Activated CD4-positive, alpha-beta T cell treated with anti-CD3 and anti-CD28 coated beads, Interleukin-10, Interleukin-2, amounts not matched to agents 100 ng/mL and 50 ng/mL, durations not matched to agents 16 hours and 8 hours (primary cell): ENCODE results near the gene TFCP2.
A peak's percentile ranks its signal among the peaks of the same experiment; 100 is the strongest.
"Not testable (repeated sequence)": the region's sequence is repeated elsewhere in the genome, so short reads cannot be mapped to it uniquely, and the experiment has no call there.

Source experiments
- DNase-seq: peaks from one replicate; pipeline ENCODE4 v3.0.0-alpha.2; 2020

TFCP2 gene

DNA sequence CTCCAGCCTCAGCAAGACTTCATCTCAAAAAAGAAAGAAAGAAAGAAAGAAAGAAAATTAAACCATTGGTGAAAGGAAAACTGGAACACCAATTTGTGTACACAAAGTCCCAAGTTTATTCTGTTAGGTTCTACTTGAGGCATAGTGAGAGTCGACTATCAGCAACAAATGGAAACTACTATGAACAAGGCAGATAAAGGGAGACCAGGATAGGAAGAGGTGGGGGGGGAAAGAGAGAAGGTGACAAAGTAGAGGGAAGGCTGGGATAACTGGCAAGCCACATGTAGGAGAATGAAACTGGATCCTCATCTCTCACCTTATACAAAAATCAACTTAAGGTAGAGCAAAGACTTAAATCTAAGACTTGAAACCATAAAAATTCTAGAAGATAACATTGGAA, 25.6 kb downstream of the TFCP2 start:
- no peak for DNase-seq

DNA sequence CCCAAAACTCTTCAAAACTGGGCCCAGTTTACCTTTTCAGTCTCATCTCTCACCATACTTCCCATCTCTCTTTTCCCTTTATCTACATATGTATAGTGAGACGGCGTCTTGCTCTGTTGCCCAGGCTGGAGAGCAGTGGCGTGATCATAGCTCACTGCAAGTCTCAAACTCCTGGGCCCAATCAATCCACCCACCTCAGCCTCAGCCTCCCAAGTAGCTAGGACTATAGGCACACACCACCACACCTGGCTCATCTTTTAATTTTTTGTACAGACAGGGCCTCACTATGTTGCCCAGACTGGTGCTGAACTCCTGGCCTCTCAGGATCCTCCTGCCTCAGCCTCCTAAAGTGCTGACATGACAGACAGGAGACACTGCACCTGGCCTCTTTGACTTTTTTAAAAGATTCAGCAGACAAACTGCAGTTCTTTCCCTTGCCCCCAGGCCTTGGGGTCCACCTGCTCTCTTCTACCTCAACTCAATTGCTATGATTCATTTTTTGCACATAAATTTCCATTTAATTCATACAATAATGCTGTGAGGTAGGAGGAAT, 33.6 kb downstream of the TFCP2 start:
- no peak for DNase-seq

DNA sequence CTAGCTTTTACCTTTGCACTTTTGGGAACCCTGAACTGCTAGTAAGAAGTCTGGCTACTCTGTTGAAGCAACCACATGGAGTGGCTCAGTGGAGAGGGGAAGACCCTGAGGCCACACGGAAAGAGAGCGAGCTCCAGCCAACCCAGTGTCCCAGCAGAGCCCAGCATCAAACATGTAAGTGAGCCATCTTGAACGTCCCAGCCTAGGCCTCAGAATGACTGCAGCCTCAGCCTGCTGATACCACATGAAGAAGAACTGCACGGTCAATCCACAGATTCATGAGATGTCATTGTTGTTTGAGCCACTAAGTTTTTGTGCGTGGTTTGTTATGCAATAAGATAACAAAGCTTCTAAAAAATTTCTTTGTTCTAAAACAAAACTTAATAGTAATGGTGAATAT, 40.2 kb downstream of the TFCP2 start:
- no peak for DNase-seq

DNA sequence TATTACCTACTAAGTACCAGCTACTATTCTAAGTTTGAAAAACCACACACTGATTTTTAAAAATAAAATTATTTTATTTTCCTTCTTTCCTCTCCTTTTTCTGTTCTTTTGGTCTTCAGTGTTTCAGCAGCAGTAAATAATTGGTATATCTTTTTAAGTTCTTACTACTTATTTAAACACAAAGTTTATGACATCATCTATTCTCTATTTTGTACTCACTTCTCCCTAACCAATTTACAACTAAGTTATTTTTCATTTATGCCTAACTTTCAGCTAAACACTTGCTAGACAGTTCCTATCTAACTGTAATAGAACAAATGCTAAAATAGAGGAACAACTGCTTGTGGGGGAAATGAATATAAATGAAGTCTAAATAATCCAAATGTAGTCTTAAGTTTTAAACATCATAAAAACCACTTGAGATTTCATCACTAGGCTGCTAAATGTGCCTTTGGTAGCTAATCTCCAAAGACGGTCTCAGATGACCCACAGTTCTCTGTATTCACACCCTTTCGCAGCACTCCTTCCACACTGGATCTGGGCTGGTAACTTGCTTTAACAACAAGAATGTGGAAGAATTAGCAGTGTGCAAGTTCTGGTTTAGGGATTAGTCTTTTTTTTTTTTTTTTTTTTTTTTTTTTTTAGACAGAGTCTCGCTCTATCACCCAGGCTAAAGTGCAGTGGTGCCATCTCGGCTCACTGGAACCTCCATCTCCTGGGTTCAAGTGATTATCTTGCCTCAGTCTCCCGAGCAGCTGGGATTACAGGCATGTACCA, 41.0 kb downstream of the TFCP2 start:
- no peak for DNase-seq

DNA sequence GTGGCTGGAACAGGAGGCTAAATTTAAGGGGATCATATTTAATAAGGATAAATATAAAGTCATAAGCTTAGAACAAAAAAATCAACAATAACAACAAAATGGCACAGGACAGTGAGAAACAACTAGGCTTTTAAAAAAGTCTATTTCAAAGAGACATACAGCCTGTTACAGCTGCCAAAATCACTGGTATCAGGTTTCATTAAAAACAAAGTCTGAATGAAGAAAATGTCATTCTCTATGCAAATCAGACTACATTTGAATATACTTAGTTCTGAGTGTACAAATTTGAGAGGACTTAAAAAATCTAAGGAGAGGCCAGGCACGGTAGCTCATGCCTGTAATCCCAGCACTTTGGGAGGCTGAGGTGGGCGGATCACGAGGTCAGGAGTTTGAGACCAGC, 44.0 kb downstream of the TFCP2 start:
- DNase-seq = no peak

DNA sequence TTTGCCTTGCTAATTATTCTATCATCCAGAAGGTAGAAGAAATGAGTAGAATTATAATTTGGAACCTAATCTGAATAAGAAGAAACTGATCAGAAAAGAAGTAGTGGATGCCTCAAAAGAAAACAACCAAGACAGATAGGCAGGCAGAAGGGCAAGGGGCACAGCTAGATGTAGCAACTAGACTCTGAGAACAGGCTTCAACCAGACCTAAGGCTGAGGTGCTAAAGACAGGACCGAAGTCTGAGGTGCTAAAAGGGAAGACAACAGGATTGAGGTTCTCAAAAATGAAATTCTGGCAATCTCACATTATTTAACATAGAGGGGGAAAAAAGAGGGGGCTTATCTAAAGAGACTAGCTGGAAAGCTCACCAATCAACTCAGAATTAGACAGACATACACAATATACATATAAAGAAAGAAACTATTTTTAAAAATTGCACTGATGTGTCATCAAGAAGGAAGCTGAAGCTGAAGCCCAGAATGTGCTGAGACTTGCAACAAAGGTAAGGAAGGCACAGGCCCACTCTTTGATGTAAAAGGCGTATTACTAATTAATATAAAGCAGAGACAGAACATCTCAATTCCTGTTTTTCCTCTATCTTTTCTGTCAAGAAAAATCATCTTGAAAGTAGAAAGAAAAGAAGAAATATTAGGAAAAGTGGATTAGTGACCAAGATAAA, 45.7 kb downstream of the TFCP2 start:
- DNase-seq = no peak

DNA sequence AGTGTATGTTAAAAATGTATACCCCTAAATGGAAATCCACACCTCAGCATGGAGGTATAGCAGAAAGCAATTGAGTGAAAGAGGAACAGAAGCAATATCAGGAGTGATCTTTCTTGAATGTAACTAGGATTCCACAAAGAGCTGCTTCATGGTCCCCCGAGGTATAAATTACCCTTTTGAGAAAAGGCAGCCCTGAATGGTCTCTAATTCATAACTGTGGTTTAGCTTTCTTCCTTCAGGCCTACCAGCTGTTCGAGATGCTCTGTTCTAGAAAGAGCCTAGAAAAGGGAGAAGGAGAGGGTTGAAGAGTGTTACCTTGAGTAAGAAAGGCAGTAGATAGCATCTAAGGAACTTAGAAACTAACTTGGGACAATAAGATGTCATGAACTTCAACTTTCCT, 46.6 kb downstream of the TFCP2 start:
- DNase-seq = no peak

DNA sequence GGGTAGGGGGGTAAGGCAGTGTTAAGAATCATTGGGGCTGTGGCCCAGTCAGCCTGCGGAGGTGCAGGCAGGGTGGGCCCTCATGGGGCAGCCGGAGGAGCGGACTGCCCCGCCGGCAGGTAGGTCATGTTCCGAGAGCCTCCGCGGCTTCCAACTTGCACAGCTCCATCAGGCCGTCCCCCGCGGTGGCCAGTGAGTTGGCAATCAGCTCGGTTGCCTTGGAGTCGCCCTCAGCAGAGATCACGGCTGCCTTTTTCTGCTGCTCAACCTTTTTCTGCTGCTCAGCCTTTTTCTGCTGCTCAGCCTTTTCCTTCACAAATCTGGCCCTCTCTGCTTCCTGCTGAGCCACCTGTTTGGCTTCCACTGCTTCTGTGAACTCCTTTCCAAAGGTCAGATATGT, 48.4 kb downstream of the TFCP2 start:
- DNase-seq = no peak

DNA sequence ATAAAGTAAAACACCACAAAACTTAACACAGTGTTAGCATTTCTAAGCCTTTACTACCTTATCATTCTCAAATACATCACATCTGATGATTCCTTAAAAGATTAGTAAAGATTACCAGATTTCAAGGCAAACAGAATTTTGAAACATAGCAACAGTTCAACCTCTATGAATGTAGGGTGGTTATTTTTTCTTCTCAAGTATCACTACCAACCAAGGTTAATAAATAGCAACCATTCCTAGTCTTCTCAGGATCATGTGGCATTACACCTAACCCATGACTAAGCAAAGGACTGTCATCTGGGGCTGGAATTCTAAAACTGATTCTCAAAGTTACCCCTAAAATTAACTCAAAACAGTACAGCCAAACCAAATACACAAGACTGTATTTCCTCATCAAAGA, 50.1 kb downstream of the TFCP2 start:
- no peak for DNase-seq

DNA sequence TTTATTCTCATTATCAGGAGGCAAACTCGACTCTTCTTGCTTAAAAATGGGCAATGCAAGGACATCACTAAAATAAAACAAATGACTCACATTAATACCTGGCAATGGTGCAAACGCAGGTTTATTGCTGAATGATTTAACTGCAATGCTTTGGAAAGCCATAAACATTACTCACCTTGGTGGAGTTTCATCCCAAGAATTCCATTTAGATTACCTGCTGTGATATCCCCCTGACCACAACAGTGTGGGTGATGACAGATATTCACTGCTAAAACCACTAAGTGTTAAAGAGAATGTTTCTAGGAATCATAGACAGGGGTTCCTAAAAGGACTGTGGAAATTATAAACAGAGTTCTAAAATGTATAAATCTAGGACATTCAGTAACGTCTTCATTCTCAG, 54.2 kb downstream of the TFCP2 start:
- DNase-seq = no peak

DNA sequence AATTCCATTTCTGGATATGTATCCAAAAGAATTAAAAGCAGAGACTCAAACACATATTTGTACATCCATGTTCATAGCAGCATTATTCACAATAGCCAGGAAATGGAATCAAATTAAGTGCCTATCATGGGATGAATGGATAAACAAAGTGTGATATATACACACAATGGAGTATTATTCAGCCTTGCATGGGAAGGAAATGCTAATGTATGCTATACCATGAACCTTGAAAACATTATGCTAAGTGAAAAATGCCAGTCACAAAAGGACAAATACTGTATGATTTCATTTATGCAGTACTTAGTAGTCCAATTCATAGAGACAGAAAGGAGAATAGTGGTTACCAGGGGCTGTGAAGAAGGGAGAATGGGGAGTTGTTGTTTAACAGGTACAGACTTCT, 57.4 kb downstream of the TFCP2 start:
- no peak for DNase-seq

DNA sequence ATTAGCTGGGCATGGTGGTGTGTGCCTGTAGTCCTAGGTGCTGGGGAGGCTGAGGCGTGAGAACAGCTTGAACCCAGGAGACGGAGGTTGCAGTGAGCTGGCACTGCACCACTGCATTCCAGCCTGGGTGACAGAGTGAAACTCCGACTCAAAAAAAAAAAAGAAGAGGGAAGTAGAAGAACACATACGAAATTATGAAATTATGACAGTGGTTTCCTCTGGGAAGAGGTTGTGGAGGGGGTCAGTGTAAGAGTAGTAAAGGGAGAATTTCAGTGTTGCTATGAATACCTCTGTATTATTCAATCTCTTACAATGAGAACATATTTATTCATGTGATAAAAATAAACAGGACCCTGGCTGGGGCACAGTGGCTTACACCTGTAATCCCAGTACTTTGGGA, 64.8 kb downstream of the TFCP2 start:
- no peak for DNase-seq

DNA sequence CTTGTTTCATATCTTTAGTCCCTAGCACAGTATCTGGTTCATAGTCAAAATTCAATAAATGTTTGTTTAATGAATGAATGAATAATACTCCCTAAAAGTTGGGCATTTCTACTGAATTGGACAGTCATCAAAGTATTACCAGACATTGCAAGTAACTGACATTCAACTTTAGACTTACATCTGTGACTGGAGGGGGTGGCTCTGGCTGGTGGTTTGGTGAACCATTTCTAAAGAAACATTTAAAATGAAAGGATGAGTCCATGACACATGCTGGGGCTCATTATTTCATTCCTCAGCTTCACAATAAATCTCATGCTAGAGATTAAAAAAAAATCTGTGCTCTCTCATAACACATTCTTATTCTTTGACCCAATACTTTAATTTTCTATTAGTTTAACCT, 69.0 kb downstream of the TFCP2 start:
- no peak for DNase-seq

DNA sequence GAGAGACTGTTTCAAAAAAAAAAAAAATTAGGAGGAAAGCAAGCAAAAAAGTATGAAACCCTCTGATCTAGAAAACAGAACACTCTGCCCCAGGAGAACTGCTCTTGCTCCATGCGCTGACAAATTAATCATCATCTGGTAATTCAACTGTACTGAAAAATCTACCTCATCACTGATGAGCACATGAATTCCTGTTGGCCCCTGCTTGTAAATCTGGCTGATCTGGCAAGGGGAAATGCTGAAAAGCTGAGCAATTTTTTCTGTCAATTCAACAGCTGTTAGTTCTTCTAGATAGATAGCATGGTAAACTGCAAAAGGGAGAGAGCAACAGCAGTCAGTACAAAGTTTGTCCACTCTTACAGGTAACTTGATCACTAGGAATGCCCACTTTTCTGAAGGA, 74.3 kb downstream of the TFCP2 start:
- DNase-seq = no peak

DNA sequence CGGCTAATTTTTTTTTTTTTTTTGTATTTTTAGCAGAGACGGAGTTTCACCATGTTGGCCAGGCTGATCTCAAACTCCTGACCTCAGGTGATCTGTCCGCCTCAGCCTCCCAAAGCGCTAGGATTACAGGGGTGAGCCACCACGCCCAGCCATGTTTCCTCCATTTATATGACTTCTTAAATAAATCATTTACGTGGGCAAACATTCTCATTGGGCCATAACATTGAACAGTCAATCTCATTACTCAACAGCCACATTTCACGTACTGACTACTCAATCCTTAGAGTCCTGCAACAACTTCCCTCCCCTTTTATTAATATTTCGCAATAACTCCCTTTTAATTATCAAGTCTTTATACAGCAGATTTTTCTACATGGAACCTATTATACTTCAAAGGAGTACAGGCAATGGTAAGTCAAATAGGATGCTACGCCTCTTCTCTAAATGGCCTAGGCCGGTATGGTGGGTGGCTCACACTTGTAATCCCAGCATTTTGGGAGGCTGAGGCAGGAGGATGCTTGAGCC, 82.2 kb downstream of the TFCP2 start:
- DNase-seq = no peak

DNA sequence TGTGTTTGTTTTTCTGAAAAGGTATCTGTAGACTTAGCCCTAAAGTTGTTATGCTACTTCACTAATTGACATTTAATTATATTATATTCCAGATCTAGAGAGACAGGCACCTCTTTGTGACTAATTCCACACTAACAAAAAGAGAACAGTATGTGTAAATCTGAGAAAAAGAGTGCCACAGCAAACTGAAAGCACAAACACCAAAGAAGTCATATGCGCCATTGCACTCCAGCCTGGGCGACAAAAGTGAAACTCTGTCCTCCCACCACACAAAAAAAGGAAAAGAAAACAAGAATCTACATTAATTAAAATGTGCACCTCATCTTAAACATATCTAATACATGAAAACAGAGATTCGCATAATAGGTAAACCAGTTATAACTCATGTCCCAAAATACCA, 85.1 kb downstream of the TFCP2 start:
- DNase-seq = peak; percentile 75

DNA sequence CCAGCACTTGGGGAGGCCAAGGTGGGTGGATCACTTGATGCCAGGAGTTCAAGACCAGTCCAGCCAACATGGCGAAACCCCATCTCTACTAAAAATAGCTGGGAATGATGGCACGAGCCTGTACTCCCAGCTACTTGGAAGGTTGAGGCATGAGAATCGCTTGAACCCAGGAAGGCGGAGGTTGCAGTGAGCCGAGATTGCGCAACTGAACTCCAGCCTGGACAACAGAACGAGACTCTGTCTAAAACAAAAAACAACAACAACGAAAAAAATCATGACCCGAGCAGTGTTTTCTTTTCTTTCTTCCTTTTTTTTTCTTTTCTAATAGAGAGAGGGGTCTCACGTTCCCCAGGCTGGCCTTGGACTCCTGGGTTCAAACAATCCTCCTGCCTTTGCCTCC, 86.0 kb downstream of the TFCP2 start:
- no peak for DNase-seq

DNA sequence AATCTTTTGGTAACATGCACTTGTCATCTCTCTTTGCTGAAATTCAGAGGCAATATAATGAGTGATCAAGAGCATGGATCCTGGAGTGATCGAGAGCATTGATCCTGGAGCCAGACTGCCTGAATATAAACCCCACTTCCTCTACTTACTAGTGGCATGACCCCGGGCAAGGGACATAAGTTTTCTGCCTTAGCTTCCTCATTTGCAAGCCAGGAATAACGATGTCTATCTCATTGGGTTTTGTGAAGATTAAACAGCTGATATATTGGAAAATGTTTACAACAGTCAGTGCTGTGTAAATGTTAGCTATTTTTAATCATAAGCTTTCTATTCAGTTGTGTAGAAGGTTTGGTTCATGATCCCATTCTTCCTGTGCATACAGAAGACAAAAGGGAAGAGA, 87.2 kb downstream of the TFCP2 start:
- DNase-seq = no peak

DNA sequence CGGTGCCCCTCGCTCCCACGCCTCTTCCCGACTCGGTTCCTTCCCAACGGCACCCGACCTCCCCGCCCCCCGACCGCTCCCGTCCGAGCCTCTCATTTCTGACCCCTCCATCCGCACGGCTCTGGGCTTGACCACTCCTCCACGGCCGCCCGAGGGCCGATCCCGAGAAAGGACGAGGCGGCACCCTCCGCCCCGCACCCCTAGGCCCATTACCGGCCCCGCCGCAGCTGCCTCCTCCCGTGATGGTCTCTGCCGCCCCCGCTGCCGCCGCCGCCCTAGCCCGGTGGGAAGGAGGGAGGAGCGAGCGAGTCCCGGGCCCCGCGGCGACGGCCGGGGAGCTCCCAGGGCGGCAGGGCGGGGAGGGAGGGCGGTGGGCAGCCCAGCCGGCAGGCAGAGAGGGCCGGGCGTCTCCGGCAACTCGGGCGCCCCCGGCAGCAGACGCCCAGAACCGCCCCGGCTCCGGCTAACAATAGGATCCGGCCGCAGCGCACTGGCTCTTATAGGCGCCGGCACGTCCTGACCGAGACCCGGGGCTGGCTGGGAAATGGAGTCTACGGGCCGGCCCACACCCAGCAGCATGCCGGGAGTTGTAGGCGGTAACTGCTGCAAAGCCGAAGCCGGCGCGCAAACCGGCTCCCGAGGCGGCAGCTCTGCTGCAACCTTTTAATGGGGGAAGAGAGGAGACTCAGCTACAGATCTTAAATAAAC, 89.7 kb downstream of the TFCP2 start, which contains the start of gene CSRNP2:
Gene CSRNP2 (minus strand): TSS at position 471 of the 708 bp plus-strand sequence. CDS start 7,035 bp downstream, outside the sequence.
- DNase-seq = peak; percentile 98

DNA sequence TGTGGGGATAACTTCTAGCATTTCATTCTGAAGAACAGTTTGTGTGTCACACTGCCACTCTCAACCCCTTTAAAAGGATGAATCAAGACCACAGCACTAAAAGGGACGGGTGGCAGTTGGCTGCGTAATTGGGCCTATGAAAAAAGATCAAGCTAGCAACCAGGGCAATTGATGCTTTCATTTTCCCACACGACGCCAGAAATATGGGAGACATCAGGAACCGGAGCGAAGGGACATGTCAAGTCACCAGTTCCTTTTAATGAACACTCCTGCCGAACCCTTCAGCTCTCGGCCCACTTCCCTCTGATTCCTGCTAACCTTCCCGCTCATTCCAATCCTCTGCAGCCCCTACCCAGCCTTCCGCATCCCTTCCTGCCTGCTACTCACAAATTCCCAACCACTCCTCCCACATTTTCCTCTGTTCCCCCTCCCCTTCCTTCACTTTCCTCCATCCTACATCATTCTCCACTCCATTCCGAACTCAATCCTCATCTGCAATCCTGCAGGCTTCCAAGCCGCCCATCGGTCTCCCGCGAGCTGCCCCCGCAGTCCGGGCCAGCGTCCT, 90.3 kb downstream of the TFCP2 start:
- peak; percentile 31 for DNase-seq

DNA sequence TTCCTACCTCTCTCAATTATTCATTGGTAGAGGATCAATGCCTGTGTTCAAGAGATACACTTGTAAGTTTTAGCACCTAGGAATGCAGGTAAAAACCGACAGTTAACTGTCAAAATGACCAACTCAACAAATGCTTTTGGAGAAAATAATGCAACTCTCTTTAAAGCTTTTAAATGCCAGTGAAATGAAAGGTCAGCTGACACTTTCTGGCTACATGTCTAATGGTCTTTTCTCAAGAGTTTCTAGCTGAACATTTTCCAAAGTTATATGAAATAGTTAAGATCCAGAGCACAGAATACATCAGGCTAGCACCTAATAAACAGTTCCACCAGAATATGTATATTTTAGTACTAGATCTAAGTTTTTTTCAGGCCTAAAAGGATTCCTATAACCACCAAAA, 91.5 kb downstream of the TFCP2 start:
- no peak for DNase-seq

DNA sequence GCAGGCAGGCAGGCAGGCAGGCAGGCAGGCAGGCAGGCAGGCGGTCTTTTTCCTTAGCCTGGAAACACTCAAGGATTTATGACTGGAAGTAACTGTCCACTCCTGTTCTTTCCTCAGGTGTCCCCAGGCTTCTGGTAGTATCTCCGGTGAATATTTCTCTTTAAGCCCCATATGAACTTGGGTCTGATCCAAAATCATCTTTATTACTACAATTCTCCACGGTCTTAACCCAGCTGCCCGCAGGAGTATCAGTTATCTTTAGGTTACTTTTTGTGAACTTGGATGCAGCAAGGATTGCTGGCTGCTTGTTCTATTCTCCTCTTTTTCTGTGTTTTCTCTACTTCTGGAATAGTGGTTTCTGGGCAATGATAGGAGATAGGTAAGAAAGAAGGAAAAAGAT, 92.8 kb downstream of the TFCP2 start:
- DNase-seq = no peak

DNA sequence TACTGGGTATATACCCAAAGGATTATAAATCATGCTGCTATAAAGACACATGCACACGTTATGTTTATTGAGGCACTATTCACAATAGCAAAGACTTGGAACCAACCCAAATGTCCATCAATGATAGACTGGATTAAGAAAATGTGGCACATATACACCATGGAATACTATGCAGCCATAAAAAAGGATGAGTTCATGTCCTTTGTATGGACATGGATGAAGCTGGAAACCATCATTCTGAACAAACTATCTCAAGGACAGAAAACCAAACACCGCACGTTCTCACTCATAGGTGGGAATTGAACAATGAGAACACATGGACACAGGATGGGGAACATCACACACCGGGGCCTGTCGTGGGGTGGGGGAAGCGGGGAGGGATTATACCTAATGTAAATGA, 94.1 kb downstream of the TFCP2 start:
- not testable (repeated sequence) for DNase-seq
